Mammary epithelial cell (primary cell): ENCODE data around the gene MUC5AC.

Source experiments
- EZH2 ChIP-seq: IDR thresholded peaks from 2 replicates; pipeline ENCODE4 v1.6.1; 2012; ENCODE audit warnings: low read length, inconsistent platforms, borderline replicate concordance
- TF ChIP-seq, protein P1 (sequence below), 2 donors: IDR thresholded peaks in 1 of 2; conservative IDR thresholded peaks in 1 of 2; 2 replicates each; pipeline ENCODE4 v1.5.1; 2011 to 2012; ENCODE audit warnings: inconsistent platforms in 2 of 2, low read length in 2 of 2, mild to moderate bottlenecking in 2 of 2, control low read depth in 1 of 2, low read depth in 1 of 2; ENCODE audit not compliant: insufficient read depth in 1 of 2; ENCODE audit errors: extremely low read depth in 1 of 2

DNA sequence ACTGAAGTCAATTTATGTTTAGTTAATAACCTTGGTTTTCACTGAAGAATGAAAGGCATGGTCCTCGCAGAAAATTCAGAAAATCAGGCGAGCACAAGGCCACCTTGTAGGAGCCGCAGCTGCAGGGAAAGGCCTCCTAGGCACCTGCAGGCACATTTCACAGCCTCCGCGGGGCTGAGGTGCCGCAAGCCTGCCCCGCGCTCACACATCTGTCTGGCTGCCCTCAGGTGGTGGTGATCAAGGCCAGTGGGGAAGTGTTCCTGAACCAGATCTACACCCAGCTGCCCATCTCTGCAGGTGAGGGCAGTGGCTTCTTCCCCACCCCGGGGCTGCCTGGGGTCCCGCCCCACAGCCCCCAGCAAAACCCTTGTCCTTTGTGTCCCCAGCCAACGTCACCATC, 10.5 kb downstream of the MUC5AC start:
- TF ChIP-seq, protein P1, sequence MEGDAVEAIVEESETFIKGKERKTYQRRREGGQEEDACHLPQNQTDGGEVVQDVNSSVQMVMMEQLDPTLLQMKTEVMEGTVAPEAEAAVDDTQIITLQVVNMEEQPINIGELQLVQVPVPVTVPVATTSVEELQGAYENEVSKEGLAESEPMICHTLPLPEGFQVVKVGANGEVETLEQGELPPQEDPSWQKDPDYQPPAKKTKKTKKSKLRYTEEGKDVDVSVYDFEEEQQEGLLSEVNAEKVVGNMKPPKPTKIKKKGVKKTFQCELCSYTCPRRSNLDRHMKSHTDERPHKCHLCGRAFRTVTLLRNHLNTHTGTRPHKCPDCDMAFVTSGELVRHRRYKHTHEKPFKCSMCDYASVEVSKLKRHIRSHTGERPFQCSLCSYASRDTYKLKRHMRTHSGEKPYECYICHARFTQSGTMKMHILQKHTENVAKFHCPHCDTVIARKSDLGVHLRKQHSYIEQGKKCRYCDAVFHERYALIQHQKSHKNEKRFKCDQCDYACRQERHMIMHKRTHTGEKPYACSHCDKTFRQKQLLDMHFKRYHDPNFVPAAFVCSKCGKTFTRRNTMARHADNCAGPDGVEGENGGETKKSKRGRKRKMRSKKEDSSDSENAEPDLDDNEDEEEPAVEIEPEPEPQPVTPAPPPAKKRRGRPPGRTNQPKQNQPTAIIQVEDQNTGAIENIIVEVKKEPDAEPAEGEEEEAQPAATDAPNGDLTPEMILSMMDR (conservative IDR thresholded peaks at IDR 0.05 in 1 of 2, IDR thresholded peaks at IDR 0.05 in 1 of 2; ENCODE audit: extremely low read depth in 1 of 2, insufficient read depth in 1 of 2, low read depth in 1 of 2, low read length in 2 of 2): no peak
- no peak for TF ChIP-seq EZH2
